Measurements from ENCODE around the gene ATP10A.

DNA sequence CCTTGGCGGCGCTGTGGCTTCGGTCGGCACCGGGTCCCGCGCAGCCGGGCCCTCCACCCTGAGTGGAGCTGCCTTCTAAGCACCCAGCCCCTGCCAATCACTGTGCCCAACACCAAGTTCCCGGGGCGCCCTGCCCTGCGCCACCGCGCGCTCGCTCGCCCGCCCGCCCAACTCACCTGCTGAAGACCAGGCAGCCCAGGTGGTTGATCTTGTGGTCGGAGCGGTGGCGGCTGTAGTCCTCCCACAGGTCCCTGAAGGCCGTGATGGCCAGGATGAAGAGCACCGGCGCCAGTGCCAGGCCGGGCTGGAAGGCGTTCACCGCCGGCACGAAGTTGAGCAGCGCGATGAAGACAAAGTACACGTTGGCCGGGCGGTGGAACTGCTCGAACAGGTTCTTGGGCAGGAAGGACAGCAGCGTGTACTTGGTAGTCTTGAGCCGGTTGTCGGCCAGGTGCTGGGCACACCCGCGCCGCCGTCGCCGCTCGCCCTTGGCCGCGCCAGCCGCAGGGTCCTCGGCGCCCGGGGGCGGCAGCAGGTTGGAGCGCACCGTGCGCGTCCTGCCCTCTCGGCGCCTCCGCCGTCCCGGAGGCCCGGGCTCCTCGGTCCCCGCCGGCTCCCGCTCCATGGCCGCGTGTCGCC, 536 bp downstream of the ATP10A start:
- no peak for TF ChIP-seq ELF1 (IDR thresholded peaks at IDR 0.05; ENCODE audit: borderline replicate concordance, low read depth)
- no peak for TF ChIP-seq CTCF (IDR thresholded peaks at IDR 0.05 in 2 of 3, conservative IDR thresholded peaks at IDR 0.05 in 1 of 3; ENCODE audit: borderline replicate concordance in 1 of 3, insufficient read depth in 1 of 3, low read depth in 2 of 3, low read length in 2 of 3)
- no peak for TF ChIP-seq MAX (IDR thresholded peaks at IDR 0.05)
- no peak for TF ChIP-seq EZH2 (IDR thresholded peaks at IDR 0.05)
- TF ChIP-seq POLR2AphosphoS5 (IDR thresholded peaks at IDR 0.05; ENCODE audit: low read depth, low read length): no peak
- no peak for TF ChIP-seq POLR2A (IDR thresholded peaks at IDR 0.05; ENCODE audit: borderline replicate concordance, extremely low read depth, insufficient read depth, insufficient read length)
- no peak for TF ChIP-seq TCF7L2 (IDR thresholded peaks at IDR 0.05; ENCODE audit: borderline replicate concordance, extremely low read depth, insufficient read depth, insufficient read length)
- TF ChIP-seq JUND (IDR thresholded peaks at IDR 0.05): no peak
- no peak for TF ChIP-seq YY1 (IDR thresholded peaks at IDR 0.05; ENCODE audit: extremely low read depth, insufficient replicate concordance, low read depth, low read length)
- TF ChIP-seq SRF (IDR thresholded peaks at IDR 0.05; ENCODE audit: low read depth): no peak
- TF ChIP-seq, protein P1, sequence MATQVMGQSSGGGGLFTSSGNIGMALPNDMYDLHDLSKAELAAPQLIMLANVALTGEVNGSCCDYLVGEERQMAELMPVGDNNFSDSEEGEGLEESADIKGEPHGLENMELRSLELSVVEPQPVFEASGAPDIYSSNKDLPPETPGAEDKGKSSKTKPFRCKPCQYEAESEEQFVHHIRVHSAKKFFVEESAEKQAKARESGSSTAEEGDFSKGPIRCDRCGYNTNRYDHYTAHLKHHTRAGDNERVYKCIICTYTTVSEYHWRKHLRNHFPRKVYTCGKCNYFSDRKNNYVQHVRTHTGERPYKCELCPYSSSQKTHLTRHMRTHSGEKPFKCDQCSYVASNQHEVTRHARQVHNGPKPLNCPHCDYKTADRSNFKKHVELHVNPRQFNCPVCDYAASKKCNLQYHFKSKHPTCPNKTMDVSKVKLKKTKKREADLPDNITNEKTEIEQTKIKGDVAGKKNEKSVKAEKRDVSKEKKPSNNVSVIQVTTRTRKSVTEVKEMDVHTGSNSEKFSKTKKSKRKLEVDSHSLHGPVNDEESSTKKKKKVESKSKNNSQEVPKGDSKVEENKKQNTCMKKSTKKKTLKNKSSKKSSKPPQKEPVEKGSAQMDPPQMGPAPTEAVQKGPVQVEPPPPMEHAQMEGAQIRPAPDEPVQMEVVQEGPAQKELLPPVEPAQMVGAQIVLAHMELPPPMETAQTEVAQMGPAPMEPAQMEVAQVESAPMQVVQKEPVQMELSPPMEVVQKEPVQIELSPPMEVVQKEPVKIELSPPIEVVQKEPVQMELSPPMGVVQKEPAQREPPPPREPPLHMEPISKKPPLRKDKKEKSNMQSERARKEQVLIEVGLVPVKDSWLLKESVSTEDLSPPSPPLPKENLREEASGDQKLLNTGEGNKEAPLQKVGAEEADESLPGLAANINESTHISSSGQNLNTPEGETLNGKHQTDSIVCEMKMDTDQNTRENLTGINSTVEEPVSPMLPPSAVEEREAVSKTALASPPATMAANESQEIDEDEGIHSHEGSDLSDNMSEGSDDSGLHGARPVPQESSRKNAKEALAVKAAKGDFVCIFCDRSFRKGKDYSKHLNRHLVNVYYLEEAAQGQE (IDR thresholded peaks at IDR 0.05; ENCODE audit: low read depth): no peak
- TF ChIP-seq ZNF274 (IDR thresholded peaks at IDR 0.05; ENCODE audit: low read depth, low read length): no peak
